DND-41 (cell line): ENCODE measurements around the gene MACO1.

Experiments used
- ATAC-seq: fragments of 200-7000 bp; cut with Tn5 transposase; 3 replicates; pipeline ENCODE4 v1.9.1; 2021; ENCODE audit warnings: low read depth; ENCODE audit not compliant: insufficient read depth
- DNase-seq: peaks from one replicate; pipeline ENCODE4 v3.0.0-alpha.2; 2020
- H2AFZ ChIP-seq: 2 replicates; pipeline ENCODE4 v1.6.0; 2012; ENCODE audit warnings: low read depth, low read length
- H3K27ac ChIP-seq: 2 replicates; pipeline ENCODE4 v1.5.1; 2012; ENCODE audit warnings: low read length, inconsistent platforms
- H3K27me3 ChIP-seq: fragments of 200-600 bp; sonication (generic); 2 replicates; pipeline ENCODE4 v1.6.0; 2012; ENCODE audit warnings: low read length, mild to moderate bottlenecking, inconsistent platforms; ENCODE audit not compliant: insufficient read depth, poor library complexity
- H3K36me3 ChIP-seq: 2 replicates; pipeline ENCODE4 v1.5.1; 2012; ENCODE audit warnings: low read length, inconsistent platforms; ENCODE audit not compliant: insufficient read depth
- H3K4me1 ChIP-seq: 2 replicates; pipeline ENCODE4 v1.5.1; 2012; ENCODE audit warnings: mild to moderate bottlenecking, low read length; ENCODE audit not compliant: insufficient read depth
- H3K4me2 ChIP-seq: 2 replicates; pipeline ENCODE4 v1.6.0; 2012; ENCODE audit warnings: mild to moderate bottlenecking, moderate library complexity, low read length, inconsistent platforms; ENCODE audit not compliant: insufficient read depth
- H3K4me3 ChIP-seq, 2 experiments: fragments of 200-600 bp in 1 of 2; shearing (Covaris generic) in 1 of 2; 2 replicates each; pipeline ENCODE4 v1.5.1; 2012 to 2016; ENCODE audit warnings: inconsistent platforms in 2 of 2, low read length in 2 of 2, mild to moderate bottlenecking in 2 of 2, low read depth in 1 of 2, moderate library complexity in 1 of 2
- H3K79me2 ChIP-seq: 2 replicates; pipeline ENCODE4 v1.6.0; 2012; ENCODE audit warnings: low read length, inconsistent platforms; ENCODE audit not compliant: insufficient read depth
- H3K9ac ChIP-seq: 2 replicates; pipeline ENCODE4 v1.6.0; 2012; ENCODE audit warnings: low read depth, mild to moderate bottlenecking, inconsistent platforms, low read length, moderate library complexity
- H3K9me3 ChIP-seq: 2 replicates; pipeline ENCODE4 v1.5.1; 2012; ENCODE audit warnings: low read length, moderate library complexity, mild to moderate bottlenecking, inconsistent platforms; ENCODE audit not compliant: insufficient read depth, severe bottlenecking
- H4K20me1 ChIP-seq: 2 replicates; pipeline ENCODE4 v1.6.0; 2012; ENCODE audit warnings: low read length; ENCODE audit not compliant: insufficient read depth
- EZH2 ChIP-seq: IDR thresholded peaks from 3 replicates; pipeline ENCODE4 v1.6.1; 2012; ENCODE audit warnings: borderline replicate concordance, low read depth, mild to moderate bottlenecking, moderate library complexity, low read length, inconsistent platforms; ENCODE audit not compliant: severe bottlenecking
- TF ChIP-seq, protein P1 (sequence below): IDR thresholded peaks from 2 replicates; pipeline ENCODE4 v1.5.1; 2012; ENCODE audit warnings: borderline replicate concordance, low read length, moderate library complexity, mild to moderate bottlenecking; ENCODE audit not compliant: poor library complexity, severe bottlenecking; ENCODE audit errors: extremely low read depth

The MACO1 gene

DNA sequence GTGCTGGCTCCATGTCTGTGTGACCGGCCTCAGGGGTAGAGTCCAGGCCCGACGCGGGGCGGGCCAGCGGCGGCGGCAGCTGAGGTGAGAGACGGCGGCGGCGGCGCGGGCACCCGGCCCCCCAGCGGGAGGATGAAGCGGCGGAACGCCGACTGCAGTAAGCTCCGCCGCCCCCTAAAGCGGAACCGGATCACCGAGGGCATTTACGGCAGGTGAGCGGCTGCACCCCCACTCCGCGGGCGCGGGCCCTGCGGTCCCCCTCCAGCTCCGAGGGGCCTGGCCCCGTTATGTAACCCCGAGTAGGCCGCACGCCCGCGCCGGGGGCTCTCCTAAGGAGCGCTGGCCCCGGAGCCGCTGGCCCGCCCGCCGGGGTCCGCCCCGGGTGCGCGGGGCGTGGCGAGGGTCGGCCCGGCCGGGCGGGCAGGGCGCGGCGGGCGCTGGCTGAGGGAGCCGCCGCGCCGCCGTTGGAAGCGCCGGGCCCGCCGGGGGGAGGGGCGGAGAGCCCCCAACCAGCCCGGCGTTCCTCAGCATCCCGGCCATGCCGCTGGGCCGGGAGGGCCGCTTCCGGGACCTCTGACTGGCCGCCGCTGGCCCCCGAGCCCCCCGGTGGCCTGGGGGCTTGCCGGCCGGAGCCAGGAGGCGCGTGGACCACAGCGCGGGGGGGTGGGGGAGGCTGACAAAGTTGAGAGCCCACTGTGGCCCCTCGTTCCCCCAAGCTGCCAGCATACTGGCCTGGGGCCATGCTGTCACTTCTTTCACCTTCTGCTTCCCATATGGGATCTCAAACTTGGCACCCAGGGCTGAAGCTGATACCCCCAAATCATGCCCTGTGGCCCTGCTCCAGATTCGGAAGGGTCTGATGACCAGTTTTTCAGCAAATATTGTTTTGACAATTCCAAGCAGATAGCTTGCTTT lies 527 bp downstream of the MACO1 start:
- TF ChIP-seq, protein P1, sequence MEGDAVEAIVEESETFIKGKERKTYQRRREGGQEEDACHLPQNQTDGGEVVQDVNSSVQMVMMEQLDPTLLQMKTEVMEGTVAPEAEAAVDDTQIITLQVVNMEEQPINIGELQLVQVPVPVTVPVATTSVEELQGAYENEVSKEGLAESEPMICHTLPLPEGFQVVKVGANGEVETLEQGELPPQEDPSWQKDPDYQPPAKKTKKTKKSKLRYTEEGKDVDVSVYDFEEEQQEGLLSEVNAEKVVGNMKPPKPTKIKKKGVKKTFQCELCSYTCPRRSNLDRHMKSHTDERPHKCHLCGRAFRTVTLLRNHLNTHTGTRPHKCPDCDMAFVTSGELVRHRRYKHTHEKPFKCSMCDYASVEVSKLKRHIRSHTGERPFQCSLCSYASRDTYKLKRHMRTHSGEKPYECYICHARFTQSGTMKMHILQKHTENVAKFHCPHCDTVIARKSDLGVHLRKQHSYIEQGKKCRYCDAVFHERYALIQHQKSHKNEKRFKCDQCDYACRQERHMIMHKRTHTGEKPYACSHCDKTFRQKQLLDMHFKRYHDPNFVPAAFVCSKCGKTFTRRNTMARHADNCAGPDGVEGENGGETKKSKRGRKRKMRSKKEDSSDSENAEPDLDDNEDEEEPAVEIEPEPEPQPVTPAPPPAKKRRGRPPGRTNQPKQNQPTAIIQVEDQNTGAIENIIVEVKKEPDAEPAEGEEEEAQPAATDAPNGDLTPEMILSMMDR: no peak
- no peak for TF ChIP-seq EZH2
- Histone ChIP-seq H2AFZ (peak overlapping the region; percentile 77), H4K20me1 (peaks cover 42% of the 10 kb centered on the region), H3K9ac (peak overlapping the region; percentile 82), H3K27ac (peak overlapping the region; percentile 63), H3K9me3 (no peaks in the 10 kb centered on the region), H3K4me3 (peak overlapping the region; percentile 75 to 77), H3K4me2 (peak overlapping the region; percentile 97), H3K4me1 (peaks cover 54% of the 10 kb centered on the region), H3K36me3 (no peaks in the 10 kb centered on the region), H3K79me2 (peaks cover 55% of the 10 kb centered on the region), H3K27me3 (no peaks in the 10 kb centered on the region)
- ATAC-seq: peak; percentile 18
- DNase-seq: no peak

DNA sequence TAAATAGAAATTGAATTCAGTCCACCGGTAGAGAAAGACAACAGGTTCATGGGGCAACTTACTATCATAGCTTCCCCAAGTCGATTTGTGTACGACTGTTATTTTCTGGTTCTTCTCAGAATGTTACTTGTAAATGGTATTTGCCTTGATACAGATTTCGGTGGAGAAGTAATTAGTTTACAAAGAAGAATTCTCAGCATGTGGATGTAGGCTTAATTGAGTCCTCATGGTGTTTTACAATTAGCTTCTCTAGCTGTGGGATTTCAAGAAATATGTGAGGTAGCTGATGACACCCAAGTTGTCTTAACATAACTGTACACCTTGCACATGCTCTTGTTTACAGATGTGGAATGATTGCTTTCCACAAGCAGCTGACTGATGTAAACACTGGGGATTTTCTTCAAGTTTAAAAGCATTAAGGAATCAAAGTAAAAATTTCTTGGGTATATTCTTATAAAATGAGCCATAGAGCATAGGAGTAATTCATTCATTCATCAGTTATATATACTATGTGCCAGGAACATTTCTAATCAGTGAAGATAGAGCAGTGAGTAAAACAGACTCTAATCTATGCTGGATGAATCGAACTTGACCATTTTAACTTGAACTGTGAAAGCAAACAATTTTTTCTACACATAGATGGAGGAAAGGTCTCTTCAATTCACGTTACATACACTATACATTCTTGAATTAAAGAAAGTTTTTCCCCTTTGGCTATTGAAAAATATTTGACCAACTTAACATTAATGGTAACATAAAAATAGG lies 1.4 kb downstream of the MACO1 start:
- TF ChIP-seq, protein P1: no peak
- TF ChIP-seq EZH2: no peak
- Histone ChIP-seq H3K9ac (peak overlapping the region; percentile 82), H3K79me2 (peaks cover 64% of the 10 kb centered on the region), H4K20me1 (peaks cover 51% of the 10 kb centered on the region), H3K4me3 (peak overlapping the region; percentile 75 to 77), H3K4me2 (peak overlapping the region; percentile 97), H3K27ac (peak overlapping the region; percentile 61; the same call in 1 of the 2 replicates), H3K9me3 (no peaks in the 10 kb centered on the region), H3K27me3 (no peaks in the 10 kb centered on the region), H3K36me3 (peaks cover 2% of the 10 kb centered on the region), H2AFZ (no peak overlapping the region), H3K4me1 (peaks cover 54% of the 10 kb centered on the region)
- ATAC-seq: no peak
- DNase-seq: no peak

DNA sequence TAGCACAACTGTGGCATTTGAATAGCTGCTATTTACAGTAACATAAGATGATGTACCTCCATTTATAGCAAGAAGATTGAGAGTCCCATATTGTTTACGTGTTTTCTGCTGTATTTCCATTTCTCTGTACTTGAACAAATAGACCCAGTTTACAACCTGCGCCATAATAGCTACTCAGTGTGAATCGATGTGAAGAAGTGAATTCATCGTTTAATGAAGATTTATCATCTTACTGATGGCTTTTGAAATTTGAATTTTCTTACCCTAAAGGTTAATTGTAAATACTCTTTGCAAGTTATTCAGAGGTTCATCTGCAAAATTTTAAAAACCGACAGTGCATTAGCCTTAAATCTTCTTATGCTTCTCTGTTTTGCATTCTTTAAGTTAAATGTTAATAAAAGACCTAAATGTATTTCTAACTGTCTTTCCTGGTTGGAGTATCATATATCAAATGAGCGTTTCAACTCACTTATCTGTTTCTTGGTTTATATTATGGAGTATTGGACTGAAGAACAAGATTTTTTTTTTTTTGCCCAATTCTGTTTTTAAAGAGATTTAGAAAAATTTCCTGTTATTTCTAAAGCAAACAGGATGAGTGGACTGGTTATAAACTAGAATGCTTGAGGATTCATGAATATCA lies 2.2 kb downstream of the MACO1 start:
- Histone ChIP-seq H3K9ac (peak overlapping the region; percentile 82; the same call in 1 of the 2 replicates), H3K4me2 (peak overlapping the region; percentile 97)

More for the DNA sequence above, 2.2 kb downstream of the MACO1 start:
- DNase-seq (no peak), ATAC-seq (no peak)
- no peaks in the 10 kb centered on the region for H3K27me3 ChIP-seq
- H3K36me3 ChIP-seq: peaks cover 8% of the 10 kb centered on the region
- H4K20me1 ChIP-seq: peaks cover 58% of the 10 kb centered on the region
- H3K9me3 ChIP-seq: no peaks in the 10 kb centered on the region
- peaks cover 54% of the 10 kb centered on the region for H3K4me1 ChIP-seq
- H3K79me2 ChIP-seq: peaks cover 71% of the 10 kb centered on the region
- H3K27ac ChIP-seq: no peak overlapping the region
- H2AFZ ChIP-seq: no peak overlapping the region
- TF ChIP-seq EZH2: no peak
- TF ChIP-seq, protein P1: no peak
- peak overlapping the region in 1 of 2 experiments; percentile 77; a peak in 2 of 4 replicates for H3K4me3 ChIP-seq
